Upper lobe of left lung (tissue), 6 donors: ENCODE data around the gene PRPF8. TPM values are rescaled to one million over a fixed set of nuclear protein-coding genes. Genes with fewer than 3 reads are reported as not detected.
A peak's percentile ranks its signal among the peaks of the same experiment; 100 is the strongest.

ENCODE experiments used
- ATAC-seq, 2 donors: fragments of 200-7000 bp; cut with Tn5 transposase; one replicate each; pipeline ENCODE4 v1.9.1; 2022; ENCODE audit warnings: mild to moderate bottlenecking in 2 of 2, moderate library complexity in 2 of 2; ENCODE audit not compliant: low FRiP score in 2 of 2
- DNase-seq, 2 donors: peaks; one replicate each; pipeline ENCODE4 v3.0.0-alpha.2; 2019 to 2020
- H3K27ac ChIP-seq, 4 donors: fragments of 200-600 bp; sonication (generic); one replicate each; pipeline ENCODE4 v1.5.1; 2016 to 2019
- H3K27me3 ChIP-seq, 4 donors: fragments of 200-600 bp; sonication (generic); one replicate each; pipeline ENCODE4 v1.5.1; 2017 to 2019
- H3K36me3 ChIP-seq, 4 donors: fragments of 200-600 bp; sonication (generic); one replicate each; pipeline ENCODE4 v1.5.1; 2016 to 2019
- H3K4me1 ChIP-seq, 4 donors: fragments of 200-600 bp; sonication (generic); one replicate each; pipeline ENCODE4 v1.5.1; 2018 to 2019
- H3K4me3 ChIP-seq, 4 donors: fragments of 200-600 bp; sonication (generic); one replicate each; pipeline ENCODE4 v1.5.1; 2017 to 2019; ENCODE audit warnings: mild to moderate bottlenecking in 2 of 4, moderate library complexity in 1 of 4
- H3K9me3 ChIP-seq, 4 donors: fragments of 200-600 bp; sonication (generic); one replicate each; pipeline ENCODE4 v1.5.1; 2018 to 2019
- EP300 ChIP-seq, 4 donors: sonication (generic); formaldehyde crosslinking; IDR thresholded peaks; one replicate each; pipeline ENCODE4 v1.5.1; 2017; ENCODE audit warnings: antibody characterized with exemption in 4 of 4, control low read depth in 2 of 4
- POLR2A ChIP-seq, 4 donors: fragments of 450-650 bp; IDR thresholded peaks; one replicate each; pipeline ENCODE4 v1.5.1; 2016 to 2017; ENCODE audit warnings: antibody characterized with exemption in 4 of 4, mild to moderate bottlenecking in 2 of 4
- POLR2AphosphoS5 ChIP-seq, 2 donors: sonication (generic); formaldehyde crosslinking; IDR thresholded peaks; one replicate each; pipeline ENCODE4 v1.5.1; 2017; ENCODE audit warnings: antibody characterized with exemption in 2 of 2
- WGBS, 2 donors: methylation state at CpG; one replicate each; pipeline ENCODE4 v1.1.5; 2017 to 2018; 5-methylcytosine and 5-hydroxymethylcytosine counted together
- total RNA-seq, 6 donors: library from RNA; depleted of rRNA in 4 of 6; stranded (reverse); fragments of >200 nt in 4 of 6; gene quantifications; one replicate each; pipeline versions ENCODE4 v1.1.0 to v1.2.1, GENCODE V29; 2016 to 2021
- TF ChIP-seq, protein P1 (sequence below), 6 experiments: fragments of 450-650 bp in 4 of 6; fragments of 200-600 bp in 2 of 6; sonication (generic) in 2 of 6; IDR thresholded peaks; one replicate each; pipeline ENCODE4 v1.5.1; 2016 to 2019; ENCODE audit warnings: antibody characterized with exemption in 6 of 6
- donor health status: DM: no; HTN: no; CAD: no; lungs with moderate emphysema.
- donor health status: DM: no; HTN: yes; CAD: no; lungs with severe emphysema.

The PRPF8 gene
- total RNA-seq, 6 donors from 2014 or later = 173 to 283 (median 220) TPM

DNA sequence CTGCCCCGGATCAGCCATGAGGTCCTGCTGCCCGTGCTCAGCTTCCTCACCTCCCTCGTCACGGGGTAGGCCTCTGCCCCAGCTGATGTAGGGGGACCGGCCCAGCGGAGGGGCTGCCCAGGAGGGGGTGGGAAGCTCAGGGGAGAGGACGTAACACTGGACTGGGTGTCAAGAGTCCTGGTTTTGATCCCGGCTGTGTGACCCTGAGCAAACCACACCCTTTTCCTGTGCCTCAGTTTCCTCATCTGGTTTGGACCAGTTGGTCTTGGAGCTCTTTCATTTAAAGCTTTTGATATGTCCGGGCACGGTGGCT lies 46.5 kb upstream of the PRPF8 start:
- 72 to 91% methylated on average over 8 to 9 of the region's 10 CpGs for WGBS, 2 donors
- TF ChIP-seq POLR2AphosphoS5 (IDR thresholded peaks at IDR 0.05) = no peak
- no peak for TF ChIP-seq EP300 (IDR thresholded peaks at IDR 0.05)
- TF ChIP-seq, protein P1, sequence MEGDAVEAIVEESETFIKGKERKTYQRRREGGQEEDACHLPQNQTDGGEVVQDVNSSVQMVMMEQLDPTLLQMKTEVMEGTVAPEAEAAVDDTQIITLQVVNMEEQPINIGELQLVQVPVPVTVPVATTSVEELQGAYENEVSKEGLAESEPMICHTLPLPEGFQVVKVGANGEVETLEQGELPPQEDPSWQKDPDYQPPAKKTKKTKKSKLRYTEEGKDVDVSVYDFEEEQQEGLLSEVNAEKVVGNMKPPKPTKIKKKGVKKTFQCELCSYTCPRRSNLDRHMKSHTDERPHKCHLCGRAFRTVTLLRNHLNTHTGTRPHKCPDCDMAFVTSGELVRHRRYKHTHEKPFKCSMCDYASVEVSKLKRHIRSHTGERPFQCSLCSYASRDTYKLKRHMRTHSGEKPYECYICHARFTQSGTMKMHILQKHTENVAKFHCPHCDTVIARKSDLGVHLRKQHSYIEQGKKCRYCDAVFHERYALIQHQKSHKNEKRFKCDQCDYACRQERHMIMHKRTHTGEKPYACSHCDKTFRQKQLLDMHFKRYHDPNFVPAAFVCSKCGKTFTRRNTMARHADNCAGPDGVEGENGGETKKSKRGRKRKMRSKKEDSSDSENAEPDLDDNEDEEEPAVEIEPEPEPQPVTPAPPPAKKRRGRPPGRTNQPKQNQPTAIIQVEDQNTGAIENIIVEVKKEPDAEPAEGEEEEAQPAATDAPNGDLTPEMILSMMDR (IDR thresholded peaks at IDR 0.05) = no peak
- no peak for TF ChIP-seq POLR2A (IDR thresholded peaks at IDR 0.05)
- Histone ChIP-seq H3K27me3 (no peaks in the 10 kb centered on the region), H3K4me3 (no peak overlapping the region), H3K4me1 (peaks cover 6 to 55% (median 43%) of the 10 kb centered on the region in 4 donors), H3K36me3 (peaks cover 19 to 76% (median 68%) of the 10 kb centered on the region in 4 donors), H3K27ac (peak overlapping the region; percentile 58 to 91 (median 80)), H3K9me3 (no peaks in the 10 kb centered on the region)
- DNase-seq = no peak
- ATAC-seq = no peak

DNA sequence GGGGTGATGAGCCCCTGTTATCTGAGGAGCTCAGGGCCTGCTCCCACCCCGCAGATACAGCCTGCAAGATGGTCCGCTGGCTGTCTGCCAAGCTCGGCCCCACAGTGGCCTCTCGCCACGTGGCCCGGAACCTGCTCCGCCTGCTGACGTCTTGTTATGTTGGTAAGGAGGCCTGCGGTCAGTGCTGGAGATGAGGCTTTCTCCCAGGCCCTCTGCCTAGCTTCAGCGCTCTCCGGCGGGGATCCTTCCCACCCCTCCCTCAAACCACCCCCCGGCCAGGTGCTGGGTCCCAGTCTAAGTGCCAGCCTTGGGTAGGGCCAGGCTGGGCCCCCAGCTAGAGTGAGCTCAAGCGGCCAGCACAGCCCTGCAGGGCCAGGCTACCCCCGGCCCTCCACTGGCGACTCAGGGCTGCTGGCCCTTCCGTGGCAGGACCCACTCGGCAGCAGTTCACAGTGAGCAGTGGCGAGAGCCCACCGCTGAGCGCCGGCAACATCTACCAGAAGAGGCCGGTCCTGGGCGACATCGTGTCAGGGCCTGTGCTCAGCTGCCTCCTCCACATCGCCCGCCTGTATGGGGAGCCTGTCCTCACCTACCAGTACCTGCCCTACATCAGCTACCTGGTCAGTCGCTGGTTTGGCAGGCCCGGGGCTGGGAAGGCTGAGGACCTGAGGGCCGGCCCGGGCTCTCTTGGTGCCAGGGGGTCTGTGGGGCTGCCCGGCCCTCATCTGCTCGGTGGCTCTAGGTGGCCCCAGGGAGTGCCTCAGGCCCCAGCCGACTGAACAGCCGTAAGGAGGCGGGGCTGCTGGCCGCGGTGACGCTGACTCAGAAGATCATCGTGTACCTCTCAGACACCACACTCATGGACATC lies 45.9 kb upstream of the PRPF8 start:
- Histone ChIP-seq H3K4me1 (peaks cover 5 to 55% (median 45%) of the 10 kb centered on the region in 4 donors), H3K9me3 (no peaks in the 10 kb centered on the region), H3K36me3 (peaks cover 19 to 74% (median 66%) of the 10 kb centered on the region in 4 donors), H3K27ac (peak overlapping the region; percentile 58 to 91 (median 80)), H3K27me3 (no peaks in the 10 kb centered on the region), H3K4me3 (peak overlapping the region in 2 of 4 donors; percentile 18 to 25)
- DNase-seq = peak; percentile 71 to 93
- TF ChIP-seq POLR2AphosphoS5 (IDR thresholded peaks at IDR 0.05) (peak in 1 of 2 donors; percentile 36), POLR2A (IDR thresholded peaks at IDR 0.05) (peak in 1 of 4 donors; percentile 37), EP300 (IDR thresholded peaks at IDR 0.05) (no peak)
- TF ChIP-seq, protein P1 (IDR thresholded peaks at IDR 0.05) = no peak
- WGBS, 2 donors = 78 to 79% methylated on average over 13 to 28 of the region's 40 CpGs
- peak; percentile 73 to 92 for ATAC-seq

DNA sequence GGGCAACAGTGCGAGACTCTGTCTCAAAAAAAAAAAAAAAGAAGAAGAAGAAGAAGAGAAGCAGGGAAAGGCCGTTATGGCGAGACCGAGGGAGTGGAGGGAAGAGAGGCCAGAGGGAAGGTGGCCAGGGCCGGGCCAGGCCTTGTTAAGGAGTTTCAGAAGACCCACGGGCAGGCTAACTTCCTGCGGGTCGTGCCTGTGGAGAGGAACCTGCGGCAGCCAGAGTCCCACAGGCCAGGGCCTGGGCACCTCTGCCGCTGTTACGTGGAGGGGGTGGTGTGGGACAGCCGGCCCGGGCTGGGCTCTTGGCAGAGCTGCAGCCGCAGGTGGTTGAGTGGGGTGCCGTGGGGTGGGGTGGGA lies 45.3 kb upstream of the PRPF8 start:
- DNase-seq (peak in 1 of 2 donors; percentile 80), ATAC-seq (peak; percentile 25 to 49)
- 56 to 67% methylated on average over 9 to 15 of the region's 15 CpGs for WGBS, 2 donors
- Histone ChIP-seq H3K9me3 (no peaks in the 10 kb centered on the region), H3K27ac (peak overlapping the region; percentile 58 to 91 (median 80)), H3K4me1 (peaks cover 12 to 60% (median 51%) of the 10 kb centered on the region in 4 donors), H3K4me3 (peak overlapping the region in 2 of 4 donors; percentile 18 to 25), H3K27me3 (no peaks in the 10 kb centered on the region), H3K36me3 (peaks cover 19 to 70% (median 62%) of the 10 kb centered on the region in 4 donors)
- no peak for TF ChIP-seq POLR2AphosphoS5 (IDR thresholded peaks at IDR 0.05)
- TF ChIP-seq POLR2A (IDR thresholded peaks at IDR 0.05) = no peak
- TF ChIP-seq EP300 (IDR thresholded peaks at IDR 0.05) = no peak
- TF ChIP-seq, protein P1 (IDR thresholded peaks at IDR 0.05) = no peak

DNA sequence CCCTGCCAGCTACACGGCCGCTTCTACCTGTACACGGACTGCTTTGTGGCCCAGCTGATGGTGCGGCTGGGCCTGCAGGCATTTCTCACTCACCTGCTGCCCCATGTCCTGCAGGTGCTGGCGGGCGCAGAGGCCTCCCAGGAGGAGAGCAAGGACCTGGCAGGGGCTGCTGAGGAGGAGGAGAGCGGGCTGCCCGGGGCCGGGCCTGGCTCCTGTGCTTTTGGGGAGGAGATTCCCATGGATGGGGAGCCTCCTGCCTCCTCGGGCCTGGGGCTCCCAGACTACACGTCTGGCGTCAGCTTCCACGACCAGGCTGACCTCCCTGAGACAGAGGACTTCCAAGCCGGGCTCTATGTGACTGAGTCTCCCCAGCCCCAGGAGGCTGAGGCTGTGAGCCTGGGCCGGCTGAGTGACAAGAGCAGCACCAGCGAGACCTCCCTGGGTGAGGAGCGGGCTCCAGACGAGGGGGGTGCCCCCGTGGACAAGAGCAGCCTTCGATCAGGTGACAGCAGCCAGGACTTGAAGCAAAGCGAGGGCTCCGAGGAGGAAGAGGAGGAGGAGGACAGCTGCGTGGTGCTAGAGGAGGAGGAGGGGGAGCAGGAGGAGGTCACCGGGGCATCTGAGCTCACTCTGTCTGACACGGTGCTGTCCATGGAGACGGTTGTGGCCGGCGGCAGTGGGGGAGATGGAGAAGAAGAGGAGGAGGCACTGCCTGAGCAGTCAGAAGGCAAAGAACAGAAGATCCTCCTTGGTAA lies 43.4 kb upstream of the PRPF8 start:
- Histone ChIP-seq H3K27me3 (no peaks in the 10 kb centered on the region), H3K27ac (peak overlapping the region in 1 of 4 donors; percentile 56), H3K36me3 (peaks cover 8 to 55% (median 49%) of the 10 kb centered on the region in 4 donors), H3K9me3 (no peaks in the 10 kb centered on the region), H3K4me3 (no peak overlapping the region), H3K4me1 (peaks cover 25 to 78% (median 65%) of the 10 kb centered on the region in 4 donors)
- ATAC-seq (no peak), DNase-seq (peak in 1 of 2 donors; percentile 82)
- TF ChIP-seq POLR2A (IDR thresholded peaks at IDR 0.05) (no peak), POLR2AphosphoS5 (IDR thresholded peaks at IDR 0.05) (no peak), EP300 (IDR thresholded peaks at IDR 0.05) (no peak)
- TF ChIP-seq, protein P1 (IDR thresholded peaks at IDR 0.05) = no peak
- WGBS, 2 donors = 90 to 92% methylated on average over 18 to 27 of the region's 28 CpGs
